H1 (cell line): Measurements from ENCODE around the gene ASXL3. TPM values are rescaled to one million over a fixed set of nuclear protein-coding genes. Genes with fewer than 3 reads are reported as not detected.

ENCODE experiments used
- CTCF ChIA-PET: fragments of 300-600 bp; sonication (Branson Sonifier 250); formaldehyde crosslinking; loops from one replicate; lab custom pipeline; 2021; ENCODE audit not compliant: partially characterized antibody; lab: Charles Lee
- POLR2A ChIA-PET: fragments of 300-600 bp; sonication (Branson Sonifier 250); formaldehyde crosslinking; loops from one replicate; lab custom pipeline; 2021; ENCODE audit warnings: inconsistent platforms; ENCODE audit not compliant: partially characterized antibody; lab: Charles Lee
- DNase-seq, 2 experiments: peaks; one replicate each; pipeline versions ENCODE4 v3.0.0 to v3.0.0-alpha.2; 2010 to 2022; ENCODE audit warnings: low spot score in 2 of 2, low read depth in 1 of 2, mixed read lengths in 1 of 2
- FAIRE-seq: peaks from 2 replicates; lab custom pipeline; 2011; peaks lifted over from hg19 to GRCh38; lab: Jason Lieb, UNC
- H2AFZ ChIP-seq: 2 replicates; pipeline ENCODE4 v1.8.1; 2012; ENCODE audit warnings: low read length, inconsistent platforms
- H2AK5ac ChIP-seq: 2 replicates; pipeline ENCODE4 v1.6.1; 2013; ENCODE audit warnings: low read depth, low read length
- H2BK120ac ChIP-seq: replicated peaks from 2 replicates; pipeline ENCODE3; 2013; ENCODE audit warnings: low read depth, low read length, inconsistent platforms
- H2BK12ac ChIP-seq: 2 replicates; pipeline ENCODE4 v1.6.1; 2013; ENCODE audit warnings: low read depth, low read length
- H2BK15ac ChIP-seq: 2 replicates; pipeline ENCODE4 v1.6.1; 2013; ENCODE audit warnings: low read length
- H2BK20ac ChIP-seq: 2 replicates; pipeline ENCODE4 v1.6.1; 2013; ENCODE audit warnings: low read length
- H2BK5ac ChIP-seq: 2 replicates; pipeline ENCODE4 v1.6.1; 2013; ENCODE audit warnings: low read depth, low read length
- H3K14ac ChIP-seq: 2 replicates; pipeline ENCODE4 v1.6.1; 2013; ENCODE audit warnings: inconsistent platforms; ENCODE audit not compliant: insufficient read length
- H3K18ac ChIP-seq: 2 replicates; pipeline ENCODE4 v1.6.1; 2013; ENCODE audit warnings: low read length; ENCODE audit errors: extremely low read depth
- H3K23ac ChIP-seq: 2 replicates; pipeline ENCODE4 v1.6.1; 2013; ENCODE audit warnings: inconsistent platforms; ENCODE audit not compliant: insufficient read length
- H3K23me2 ChIP-seq: 2 replicates; pipeline ENCODE4 v1.6.1; 2013; ENCODE audit warnings: low read depth, low read length
- H3K27ac ChIP-seq: 2 replicates; pipeline ENCODE4 v1.6.1; 2011; ENCODE audit warnings: low read depth, low read length, inconsistent platforms
- H3K27me3 ChIP-seq, 4 experiments: replicated peaks in 1 of 4; 1 replicate in 1 of 4; 2 replicates in 3 of 4; pipeline versions ENCODE4 v1.6.1 to v1.8.1; 2011 to 2013; ENCODE audit warnings: low read length in 3 of 4, mild to moderate bottlenecking in 3 of 4, inconsistent platforms in 2 of 4, mixed read lengths in 2 of 4, moderate library complexity in 1 of 4; ENCODE audit not compliant: control insufficient read depth in 3 of 4, insufficient read depth in 3 of 4; ENCODE audit errors: extremely low read depth in 1 of 4
- H3K36me3 ChIP-seq, 4 experiments: 2 replicates each; pipeline versions ENCODE4 v1.6.1 to v1.8.1; 2011 to 2013; ENCODE audit warnings: mild to moderate bottlenecking in 4 of 4, low read length in 3 of 4, moderate library complexity in 2 of 4, control low read depth in 1 of 4, inconsistent platforms in 1 of 4; ENCODE audit not compliant: insufficient read depth in 4 of 4, control insufficient read depth in 2 of 4
- H3K4ac ChIP-seq: replicated peaks from 2 replicates; pipeline ENCODE3; 2013; ENCODE audit warnings: low read length, low read depth, mixed read lengths, inconsistent platforms; ENCODE audit not compliant: insufficient read length
- H3K4me1 ChIP-seq, 4 experiments: replicated peaks in 1 of 4; 1 replicate in 1 of 4; 2 replicates in 3 of 4; pipeline versions ENCODE4 v1.6.1 to v1.8.1; 2011 to 2013; ENCODE audit warnings: low read length in 3 of 4, inconsistent platforms in 2 of 4, mixed read lengths in 1 of 4; ENCODE audit not compliant: insufficient read depth in 4 of 4, control insufficient read depth in 3 of 4
- H3K4me2 ChIP-seq, 2 experiments: 2 replicates each; pipeline versions ENCODE4 v1.6.1 to v1.8.1; 2011 to 2013; ENCODE audit warnings: low read depth in 2 of 2, low read length in 2 of 2, control low read depth in 1 of 2, inconsistent platforms in 1 of 2, mild to moderate bottlenecking in 1 of 2; ENCODE audit not compliant: insufficient read depth in 1 of 2
- H3K4me3 ChIP-seq, 4 experiments: fragments of 200-600, 300-600 bp in 1 of 4; sonication (generic), shearing (Covaris generic), sonication (Bioruptor Twin) in 1 of 4; 2 replicates each; pipeline versions ENCODE4 v1.5.1 to v1.8.1; 2011 to 2016; ENCODE audit warnings: low read length in 4 of 4, low read depth in 3 of 4, control low read depth in 2 of 4, inconsistent platforms in 2 of 4, mild to moderate bottlenecking in 2 of 4, mixed read lengths in 1 of 4, moderate library complexity in 1 of 4; ENCODE audit not compliant: insufficient read depth in 2 of 4; ENCODE audit errors: extremely low read depth in 1 of 4
- H3K56ac ChIP-seq: replicated peaks from 2 replicates; pipeline ENCODE3; 2013; ENCODE audit warnings: low read depth, mild to moderate bottlenecking, mixed read lengths, low read length, inconsistent platforms; ENCODE audit not compliant: insufficient read length
- H3K79me1 ChIP-seq: 2 replicates; pipeline ENCODE4 v1.6.1; 2013; ENCODE audit warnings: low read depth, low read length, control low read depth
- H3K79me2 ChIP-seq, 2 experiments: 2 replicates each; pipeline versions ENCODE4 v1.6.1 to v1.8.1; 2012 to 2013; ENCODE audit warnings: low read length in 2 of 2, mild to moderate bottlenecking in 2 of 2, inconsistent platforms in 1 of 2; ENCODE audit not compliant: insufficient read depth in 2 of 2, control insufficient read depth in 1 of 2
- H3K9ac ChIP-seq, 4 experiments: replicated peaks in 1 of 4; 1 replicate in 1 of 4; 2 replicates in 3 of 4; pipeline versions ENCODE4 v1.6.1 to v1.8.1; 2011 to 2013; ENCODE audit warnings: low read depth in 3 of 4, low read length in 3 of 4, control low read depth in 2 of 4, mild to moderate bottlenecking in 2 of 4, moderate library complexity in 2 of 4, inconsistent platforms in 1 of 4; ENCODE audit errors: extremely low read depth in 1 of 4
- H3K9me3 ChIP-seq, 2 experiments: 2 replicates each; pipeline versions ENCODE4 v1.6.1 to v1.8.1; 2012 to 2013; ENCODE audit warnings: mild to moderate bottlenecking in 2 of 2, moderate library complexity in 2 of 2, control low read depth in 1 of 2, inconsistent platforms in 1 of 2, low read depth in 1 of 2, low read length in 1 of 2, mixed read lengths in 1 of 2; ENCODE audit not compliant: insufficient read depth in 2 of 2
- H4K20me1 ChIP-seq, 2 experiments: replicated peaks in 1 of 2; 2 replicates each; pipeline versions ENCODE3 to v1.8.1; 2011 to 2013; ENCODE audit warnings: inconsistent platforms in 2 of 2, low read length in 2 of 2, mild to moderate bottlenecking in 1 of 2; ENCODE audit not compliant: insufficient read depth in 2 of 2, control insufficient read depth in 1 of 2
- H4K5ac ChIP-seq: 2 replicates; pipeline ENCODE4 v1.6.1; 2013; ENCODE audit warnings: low read length, low read depth, mixed read lengths, inconsistent platforms; ENCODE audit not compliant: insufficient read length
- H4K8ac ChIP-seq: 2 replicates; pipeline ENCODE4 v1.8.0; 2013; ENCODE audit warnings: mild to moderate bottlenecking, moderate library complexity, low read length, inconsistent platforms; ENCODE audit not compliant: insufficient read depth; ENCODE audit errors: extremely low read depth
- H4K91ac ChIP-seq: replicated peaks from 2 replicates; pipeline ENCODE3; 2013; ENCODE audit warnings: low read length, mixed read lengths, inconsistent platforms; ENCODE audit not compliant: insufficient read length
- ATF3 ChIP-seq: IDR thresholded peaks from 2 replicates; pipeline ENCODE4 v1.6.1; 2011; ENCODE audit warnings: low read depth, mild to moderate bottlenecking, low read length; ENCODE audit not compliant: insufficient read depth
- CBX8 ChIP-seq: fragments of 300-800, 300-1000 bp; sonication (generic); IDR thresholded peaks from 2 replicates; pipeline ENCODE4 v1.7.1; 2016; ENCODE audit warnings: low read depth, low read length, borderline replicate concordance
- CHD1 ChIP-seq: IDR thresholded peaks from 2 replicates; pipeline ENCODE4 v1.6.1; 2012; ENCODE audit warnings: low read depth, low read length, improper control_type of control experiment
- CTBP2 ChIP-seq: IDR thresholded peaks from 2 replicates; pipeline ENCODE4 v1.7.0; 2011; ENCODE audit warnings: borderline replicate concordance, mild to moderate bottlenecking, moderate library complexity, mixed read lengths, low read length; ENCODE audit not compliant: insufficient read depth, insufficient read length
- JUN ChIP-seq: IDR thresholded peaks from 2 replicates; pipeline ENCODE4 v1.6.1; 2011; ENCODE audit warnings: low read depth, mild to moderate bottlenecking, improper control_type of control experiment, low read length
- KDM1A ChIP-seq: fragments of 200-600, 300-600 bp; sonication (generic); IDR thresholded peaks from 2 replicates; pipeline ENCODE4 v1.7.1; 2016; ENCODE audit warnings: mild to moderate bottlenecking, low read length, borderline replicate concordance
- KDM4A ChIP-seq: IDR thresholded peaks from one replicate; pipeline ENCODE4 v1.7.1; 2012; ENCODE audit warnings: low read depth, mild to moderate bottlenecking, moderate library complexity, low read length, inconsistent platforms; ENCODE audit not compliant: severe bottlenecking
- MAX ChIP-seq: IDR thresholded peaks from 2 replicates; pipeline ENCODE4 v1.6.1; 2012; ENCODE audit warnings: inconsistent platforms
- POU5F1 ChIP-seq: IDR thresholded peaks from 2 replicates; pipeline ENCODE4 v1.6.1; 2011; ENCODE audit warnings: low read depth, mild to moderate bottlenecking, low read length, moderate library complexity
- RNF2 ChIP-seq: fragments of 200-900, 300-1000 bp; sonication (generic); IDR thresholded peaks from 2 replicates; pipeline ENCODE4 v1.7.1; 2016; ENCODE audit warnings: borderline replicate concordance, low read depth, mild to moderate bottlenecking, antibody characterized with exemption, low read length; ENCODE audit not compliant: poor library complexity, severe bottlenecking; ENCODE audit errors: missing control alignments
- SP4 ChIP-seq: IDR thresholded peaks from 2 replicates; pipeline ENCODE4 v1.6.1; 2012; ENCODE audit warnings: low read length, inconsistent platforms
- TEAD4 ChIP-seq: IDR thresholded peaks from 2 replicates; pipeline ENCODE4 v1.6.1; 2012; ENCODE audit warnings: low read depth, low read length, inconsistent platforms, mixed read lengths
- YY1 ChIP-seq: IDR thresholded peaks from 2 replicates; pipeline ENCODE4 v1.6.1; 2011; ENCODE audit warnings: low read depth, mild to moderate bottlenecking, low read length
- WGBS, 2 experiments: shearing (Covaris generic) in 1 of 2; methylation state at CpG; one replicate each; pipeline versions ENCODE4 v1.1.6 to v1.1.7; 2013 to 2015; ENCODE audit warnings: low lambda C conversion rate in 2 of 2, mixed read lengths in 2 of 2, inconsistent platforms in 1 of 2, low coverage in 1 of 2, missing lambda C conversion rate in 1 of 2; ENCODE audit not compliant: insufficient replicate concordance in 2 of 2, insufficient coverage in 1 of 2, insufficient read length in 1 of 2; ENCODE audit errors: extremely low coverage in 1 of 2, missing lambda C conversion rate in 1 of 2; 5-methylcytosine and 5-hydroxymethylcytosine counted together
- polyA plus RNA-seq, 7 experiments: library from polyadenylated mRNA; depleted of rRNA in 3 of 7; stranded (reverse) in 5 of 7; unstranded in 2 of 7; fragments of >200 nt in 5 of 7; fragments of 200-250 nt in 2 of 7; gene quantifications; 1 replicate in 5 of 7; 2 replicates in 1 of 7; 4 replicates in 1 of 7; pipeline versions ENCODE4 v1.2.1 to v1.2.3, GENCODE V29; 2011 to 2013; ENCODE audit warnings: missing spikeins in 2 of 7, mixed read lengths in 2 of 7
- total RNA-seq: library from RNA; stranded (reverse); fragmentation: NEBNext Ultra II Directional; extraction: Animal tissue kit (Norgen Biotek cat#: 25700); gene quantifications from 2 replicates; pipeline ENCODE4 v1.2.1, GENCODE V29; 2021

Gene ASXL3
- total and polyA plus RNA-seq, 2 of the 8 experiments (the other 6 are each of a cell fraction or from before 2014, with no cell fraction given) = 0.08 to 1.3 TPM

- Histone ChIP-seq H2BK12ac (no peak overlapping the region), H4K8ac (no peak overlapping the region), H4K91ac (no peak overlapping the region), H3K23ac (no peak overlapping the region), H2BK20ac (no peak overlapping the region), H3K79me2 (no peaks in the 10 kb centered on the region), H4K20me1 (no peaks in the 10 kb centered on the region), H3K9me3 (no peaks in the 10 kb centered on the region), H3K4me3 (no peak overlapping the region), H2BK5ac (no peak overlapping the region), H3K4ac (no peak overlapping the region), H3K18ac (no peak overlapping the region), H3K14ac (no peak overlapping the region), H3K27ac (no peak overlapping the region), H3K27me3 (no peaks in the 10 kb centered on the region), H3K56ac (no peak overlapping the region), H2BK15ac (no peak overlapping the region), H2AK5ac (no peak overlapping the region), H4K5ac (no peak overlapping the region), H3K4me1 (peaks cover 0 to 3% (median under 1%) of the 10 kb centered on the region in 4 experiments; a peak in 4 of 7 replicates), H3K79me1 (no peaks in the 10 kb centered on the region), H3K9ac (no peak overlapping the region), H2AFZ (no peak overlapping the region), H3K4me2 (no peak overlapping the region), H3K23me2 (no peaks in the 10 kb centered on the region), H2BK120ac (no peak overlapping the region), H3K36me3 (no peaks in the 10 kb centered on the region)
- no peak for TF ChIP-seq KDM4A
- no peak for TF ChIP-seq TEAD4
- no peak for TF ChIP-seq POU5F1
- no peak for TF ChIP-seq CHD1
- no peak for TF ChIP-seq CBX8
- no peak for TF ChIP-seq YY1
- no peak for TF ChIP-seq SP4
- no peak for TF ChIP-seq JUN
- no peak for TF ChIP-seq KDM1A
- TF ChIP-seq ATF3 = no peak
- no peak for TF ChIP-seq RNF2
- no peak for TF ChIP-seq CTBP2
- no peak for TF ChIP-seq MAX
- WGBS, 2 experiments = 92% methylated on average over 5 of the region's 5 CpGs; no CpG with 5 or more reads in 1 of the 2 experiments
- DNase-seq (no peak), FAIRE-seq (no peak)
- CTCF ChIA-PET = no interaction called here
- POLR2A ChIA-PET = no interaction called here
These were observed 91.6 kb downstream of the ASXL3 start for GRCh38 chr18:33669589-33669988.
